ENCODE data around the gene NHSL2. TPM values are rescaled to one million over a fixed set of nuclear protein-coding genes. Genes with fewer than 3 reads are reported as not detected.

The NHSL2 gene
- total and polyA plus RNA-seq, 10 donors = 0.24 to 20.8 (median 10.1) TPM

DNA sequence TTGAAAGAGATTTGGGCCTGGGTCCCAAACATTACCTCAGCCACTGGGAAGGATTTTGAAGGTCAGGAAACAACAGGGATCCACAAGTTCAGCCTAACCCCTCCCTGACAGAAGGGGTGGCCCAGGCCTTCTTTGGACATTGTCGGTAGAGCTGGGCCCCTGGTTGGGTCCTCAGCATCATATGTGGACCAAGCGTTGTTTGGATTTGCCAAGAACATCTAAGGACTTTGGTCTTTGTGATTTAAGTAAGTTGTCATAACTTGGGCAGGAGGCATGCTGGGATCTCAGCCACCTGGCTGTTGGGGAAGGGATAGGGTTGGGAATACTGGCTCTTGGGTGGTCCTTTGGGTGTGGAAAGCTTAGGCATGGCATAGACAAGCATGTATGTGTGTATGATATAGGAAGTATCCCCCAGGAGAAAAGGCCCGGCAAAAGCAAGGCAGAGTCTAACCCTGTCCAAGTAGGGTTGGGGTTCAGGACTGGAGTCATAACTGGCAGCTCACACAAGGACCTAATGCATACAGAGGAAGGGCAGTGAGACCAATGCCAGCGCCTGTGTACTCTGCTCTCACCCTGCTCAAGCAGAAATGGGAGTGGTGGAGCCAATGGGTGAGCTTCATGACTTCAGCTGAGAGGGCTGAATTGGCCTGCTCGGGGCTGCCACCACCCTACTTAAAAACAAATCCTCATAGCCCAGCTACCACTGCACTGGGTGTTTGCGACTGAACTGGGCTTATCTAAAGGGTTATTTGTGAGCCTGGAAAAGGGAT, 118.2 kb downstream of the NHSL2 start:
- Histone ChIP-seq H3K27me3 (replicated peaks in 1 of 7) (peaks cover 0 to 14% (median 0%) of the 10 kb centered on the region in 7 donors), H3K4me1 (no peaks in the 10 kb centered on the region), H3K4me3 (no peak overlapping the region), H3K9me3 (peaks cover 0 to 7% (median 0%) of the 10 kb centered on the region in 8 donors), H3K36me3 (no peaks in the 10 kb centered on the region), H3K27ac (no peak overlapping the region)
- 78 to 94% (median 92%) methylated on average over 2 to 6 of the region's 6 CpGs for WGBS, 5 donors
- TF ChIP-seq POLR2AphosphoS5 (IDR thresholded peaks at IDR 0.05) (no peak), CTCF (IDR thresholded peaks at IDR 0.05 in 8 of 11, conservative IDR thresholded peaks at IDR 0.05 in 3 of 11) (no peak), POLR2A (IDR thresholded peaks at IDR 0.05) (no peak)
- no peak for DNase-seq
- intact Hi-C loops (cut with DNase I; ENCODE audit: low total_unique reads) = no loop called here

GRCh38 chrX:72029483-72030411, 119.1 kb downstream of the NHSL2 start:
- no peak for DNase-seq
- no peak overlapping the region for H3K4me3 ChIP-seq
- H3K9me3 ChIP-seq = peaks cover 0 to 8% (median 0%) of the 10 kb centered on the region in 8 donors
- WGBS, 5 donors = 58 to 85% (median 81%) methylated on average over 6 to 7 of the region's 7 CpGs
- no peak overlapping the region for H3K27ac ChIP-seq
- H3K36me3 ChIP-seq = no peaks in the 10 kb centered on the region
- TF ChIP-seq CTCF (IDR thresholded peaks at IDR 0.05 in 8 of 11, conservative IDR thresholded peaks at IDR 0.05 in 3 of 11) (no peak), POLR2A (IDR thresholded peaks at IDR 0.05) (no peak), POLR2AphosphoS5 (IDR thresholded peaks at IDR 0.05) (no peak)
- H3K27me3 ChIP-seq (replicated peaks in 1 of 7) = peaks cover 0 to 14% (median 0%) of the 10 kb centered on the region in 7 donors
- intact Hi-C loops (cut with DNase I; ENCODE audit: low total_unique reads) = no loop called here
- no peaks in the 10 kb centered on the region for H3K4me1 ChIP-seq

DNA sequence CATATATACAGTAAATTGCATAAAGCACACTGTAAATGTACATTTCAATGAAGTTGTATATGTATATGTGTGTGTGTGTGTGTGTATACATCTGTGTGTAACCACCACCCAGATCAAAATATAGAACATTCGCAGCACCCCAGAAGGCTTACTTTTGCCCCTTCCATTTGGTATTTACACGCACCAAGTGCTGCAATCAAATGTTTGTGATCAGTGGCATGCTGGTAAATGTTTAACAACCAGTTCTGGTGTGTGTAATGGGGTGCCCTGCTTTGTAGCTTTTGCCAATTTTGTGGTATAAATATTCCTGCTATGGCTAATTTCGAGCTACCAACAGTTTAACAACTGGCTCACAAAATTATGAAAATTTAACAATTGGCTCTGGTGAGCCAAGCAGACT, 119.8 kb downstream of the NHSL2 start:
- Histone ChIP-seq H3K36me3 (no peaks in the 10 kb centered on the region), H3K9me3 (peaks cover 0 to 8% (median 0%) of the 10 kb centered on the region in 8 donors), H3K4me3 (no peak overlapping the region), H3K27ac (no peak overlapping the region), H3K27me3 (replicated peaks in 1 of 7) (peaks cover 0 to 14% (median 0%) of the 10 kb centered on the region in 7 donors), H3K4me1 (no peaks in the 10 kb centered on the region)
- WGBS, 5 donors = 65 to 94% (median 78%) methylated on average over 3 of the region's 3 CpGs
- no peak for TF ChIP-seq CTCF (IDR thresholded peaks at IDR 0.05 in 8 of 11, conservative IDR thresholded peaks at IDR 0.05 in 3 of 11)
- no peak for TF ChIP-seq POLR2AphosphoS5 (IDR thresholded peaks at IDR 0.05)
- no peak for TF ChIP-seq POLR2A (IDR thresholded peaks at IDR 0.05)
- DNase-seq = no peak
- intact Hi-C loops (cut with DNase I; ENCODE audit: low total_unique reads) = no loop called here

DNA sequence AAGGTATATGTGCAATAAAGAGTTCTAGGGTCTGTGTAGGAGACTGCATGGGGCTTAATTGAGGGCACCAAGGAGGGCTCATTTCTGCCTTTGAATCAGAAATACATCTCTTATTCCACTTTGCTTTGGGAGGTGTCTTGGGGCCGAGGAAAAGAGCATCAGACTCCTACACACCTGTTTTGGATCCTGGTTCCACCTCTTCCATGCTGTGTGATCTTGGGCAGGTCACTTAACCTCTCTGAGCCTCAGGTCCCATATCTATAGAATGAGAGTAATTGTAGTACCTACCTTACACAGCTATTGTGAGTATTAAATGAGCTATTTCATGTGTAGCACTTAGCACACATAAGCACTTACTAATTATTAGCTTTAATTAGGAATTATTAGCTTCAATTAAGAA, 120.5 kb downstream of the NHSL2 start:
- Histone ChIP-seq H3K36me3 (no peaks in the 10 kb centered on the region), H3K4me1 (no peaks in the 10 kb centered on the region), H3K4me3 (no peak overlapping the region), H3K27me3 (replicated peaks in 1 of 7) (peaks cover 0 to 14% (median 0%) of the 10 kb centered on the region in 7 donors), H3K27ac (no peak overlapping the region), H3K9me3 (peaks cover 0 to 8% (median 0%) of the 10 kb centered on the region in 8 donors)
- WGBS, 5 donors = 52 to 86% (median 76%) methylated on average over 1 of the region's 1 CpG
- TF ChIP-seq CTCF (IDR thresholded peaks at IDR 0.05 in 8 of 11, conservative IDR thresholded peaks at IDR 0.05 in 3 of 11) = no peak
- TF ChIP-seq POLR2A (IDR thresholded peaks at IDR 0.05) = no peak
- TF ChIP-seq POLR2AphosphoS5 (IDR thresholded peaks at IDR 0.05) = no peak
- DNase-seq = no peak
- intact Hi-C loops (cut with DNase I; ENCODE audit: low total_unique reads) = no loop called here

Data from spleen (tissue), 11 donors.